CD4-positive, alpha-beta memory T cell (primary cell): ENCODE data around the gene XXYLT1. TPM values are rescaled to one million over a fixed set of nuclear protein-coding genes. Genes with fewer than 3 reads are reported as not detected.
A peak's percentile ranks its signal among the peaks of the same experiment; 100 is the strongest.

Experiments used
- CTCF ChIA-PET: fragments of 350-600 bp; sonication (Branson Sonifier 250); formaldehyde crosslinking; loops from one replicate; lab custom pipeline; 2021; ENCODE audit warnings: inconsistent platforms; ENCODE audit not compliant: partially characterized antibody; lab: Charles Lee
- POLR2A ChIA-PET: fragments of 350-600 bp; sonication (Branson Sonifier 250); formaldehyde crosslinking; loops from one replicate; lab custom pipeline; 2021; ENCODE audit not compliant: partially characterized antibody; lab: Charles Lee
- DNase-seq, 5 donors: peaks; one replicate each; pipeline versions ENCODE4 v3.0.0 to v3.0.0-alpha.2; 2020 to 2022; ENCODE audit warnings: mixed read lengths in 1 of 5
- H3K27ac ChIP-seq: one replicate; pipeline ENCODE4 v1.7.0; 2013; ENCODE audit warnings: low read depth, low read length
- H3K27me3 ChIP-seq: 2 replicates; pipeline ENCODE4 v1.7.0; 2013; ENCODE audit warnings: mild to moderate bottlenecking, low read length, moderate library complexity; ENCODE audit not compliant: insufficient read depth
- H3K36me3 ChIP-seq: 2 replicates; pipeline ENCODE4 v1.7.0; 2013; ENCODE audit warnings: mild to moderate bottlenecking, low read length, moderate library complexity; ENCODE audit not compliant: insufficient read depth
- H3K4me1 ChIP-seq: 2 replicates; pipeline ENCODE4 v1.7.0; 2013; ENCODE audit warnings: mild to moderate bottlenecking, low read length, moderate library complexity; ENCODE audit not compliant: insufficient read depth
- H3K4me3 ChIP-seq, 2 donors: one replicate each; pipeline ENCODE4 v1.7.0; 2013; ENCODE audit warnings: low read length in 2 of 2, mild to moderate bottlenecking in 1 of 2
- H3K9me3 ChIP-seq, 2 donors: one replicate each; pipeline ENCODE4 v1.7.0; 2013; ENCODE audit warnings: low read length in 2 of 2, control low read depth in 1 of 2; ENCODE audit not compliant: control insufficient read depth in 1 of 2
- H3K27ac Mint-ChIP-seq, 7 donors: one replicate each; pipeline ENCODE4 v1.8.0; 2020 to 2021; ENCODE audit warnings: mixed read lengths in 7 of 7, mild to moderate bottlenecking in 6 of 7, inconsistent platforms in 3 of 7, moderate library complexity in 3 of 7
- H3K27me3 Mint-ChIP-seq, 2 donors: one replicate each; pipeline ENCODE4 v1.8.0; 2020 to 2021; ENCODE audit warnings: mixed read lengths in 2 of 2
- H3K36me3 Mint-ChIP-seq, 2 donors: one replicate each; pipeline ENCODE4 v1.8.0; 2020 to 2021; ENCODE audit warnings: mixed read lengths in 2 of 2, inconsistent platforms in 1 of 2, mild to moderate bottlenecking in 1 of 2
- H3K4me1 Mint-ChIP-seq, 4 donors: one replicate each; pipeline ENCODE4 v1.8.0; 2020 to 2021; ENCODE audit warnings: mixed read lengths in 4 of 4, mild to moderate bottlenecking in 1 of 4
- H3K4me3 Mint-ChIP-seq, 8 donors: one replicate each; pipeline ENCODE4 v1.8.0; 2020 to 2021; ENCODE audit warnings: mixed read lengths in 8 of 8, mild to moderate bottlenecking in 7 of 8, moderate library complexity in 6 of 8, inconsistent platforms in 3 of 8
- H3K9me3 Mint-ChIP-seq, 8 donors: one replicate each; pipeline ENCODE4 v1.8.0; 2020 to 2021; ENCODE audit warnings: mixed read lengths in 8 of 8, mild to moderate bottlenecking in 5 of 8, inconsistent platforms in 3 of 8, moderate library complexity in 1 of 8
- intact Hi-C: fragments of 100-400 bp; cut with micrococcal nuclease; formaldehyde crosslinking; loops from one replicate; pipeline ENCODE4 v1.15.1; 2023
- polyA plus RNA-seq, 2 donors: library from polyadenylated mRNA; unstranded; fragments of 300-500 nt; fragmentation: Illumina TruSeq; gene quantifications; one replicate each; pipeline ENCODE4 v1.2.3, GENCODE V29; 2021
- total RNA-seq, 2 experiments: library from RNA; stranded (reverse); gene quantifications; one replicate each; pipeline ENCODE4 v1.2.3, GENCODE V29; 2021

Gene XXYLT1
- total and polyA plus RNA-seq, 4 experiments from 2014 or later = 3.9 to 6.3 (median 4.3) TPM

GRCh38 chr3:195165790-195166189 lies 105.2 kb downstream of the XXYLT1 start:
- no peaks in the 10 kb centered on the region for H3K27me3 ChIP-seq
- DNase-seq = no peak
- Mint-ChIP-seq H3K4me3 (no peak overlapping the region), H3K9me3 (no peaks in the 10 kb centered on the region), H3K27ac (peak overlapping the region in 1 of 7 donors; percentile 10), H3K4me1 (peaks cover 13 to 21% (median 19%) of the 10 kb centered on the region in 4 donors), H3K27me3 (no peaks in the 10 kb centered on the region), H3K36me3 (no peaks in the 10 kb centered on the region)
- no peaks in the 10 kb centered on the region for H3K9me3 ChIP-seq
- no peaks in the 10 kb centered on the region for H3K36me3 ChIP-seq
- no peak overlapping the region for H3K27ac ChIP-seq
- CTCF ChIA-PET = no interaction called here
- no peak overlapping the region for H3K4me3 ChIP-seq
- intact Hi-C loops = no loop called here
- peaks cover 17% of the 10 kb centered on the region for H3K4me1 ChIP-seq
- POLR2A ChIA-PET = no interaction called here

- Histone ChIP-seq H3K36me3 (no peaks in the 10 kb centered on the region), H3K4me1 (peaks cover 17% of the 10 kb centered on the region), H3K9me3 (no peaks in the 10 kb centered on the region), H3K27ac (no peak overlapping the region), H3K4me3 (no peak overlapping the region), H3K27me3 (no peaks in the 10 kb centered on the region)
- H3K36me3 Mint-ChIP-seq = no peaks in the 10 kb centered on the region
- no peak for DNase-seq
- intact Hi-C loops = no loop called here
- H3K27me3 Mint-ChIP-seq = no peaks in the 10 kb centered on the region
- ChIA-PET CTCF (no interaction called here), POLR2A (no interaction called here)
- no peak overlapping the region for H3K4me3 Mint-ChIP-seq
- H3K4me1 Mint-ChIP-seq = peaks cover 13 to 21% (median 19%) of the 10 kb centered on the region in 4 donors
- no peaks in the 10 kb centered on the region for H3K9me3 Mint-ChIP-seq
- no peak overlapping the region for H3K27ac Mint-ChIP-seq
Observed at GRCh38 chr3:195165265-195165609, 105.7 kb downstream of the XXYLT1 start.

- ChIA-PET CTCF (no interaction called here), POLR2A (no interaction called here)
- no peaks in the 10 kb centered on the region for H3K36me3 ChIP-seq
- H3K4me3 ChIP-seq = no peak overlapping the region
- H3K27ac ChIP-seq = no peak overlapping the region
- no peak for DNase-seq
- Mint-ChIP-seq H3K36me3 (no peaks in the 10 kb centered on the region), H3K27ac (peak overlapping the region in 1 of 7 donors; percentile 39), H3K4me3 (no peak overlapping the region), H3K4me1 (peaks cover 13 to 21% (median 19%) of the 10 kb centered on the region in 4 donors), H3K27me3 (no peaks in the 10 kb centered on the region), H3K9me3 (no peaks in the 10 kb centered on the region)
- peaks cover 17% of the 10 kb centered on the region for H3K4me1 ChIP-seq
- no peaks in the 10 kb centered on the region for H3K27me3 ChIP-seq
- H3K9me3 ChIP-seq = no peaks in the 10 kb centered on the region
- intact Hi-C loops = no loop called here
Observed at GRCh38 chr3:195164573-195165264, 106.2 kb downstream of the XXYLT1 start.

GRCh38 chr3:195163719-195164572 lies 107.0 kb downstream of the XXYLT1 start:
- H3K9me3 Mint-ChIP-seq = no peaks in the 10 kb centered on the region
- ChIA-PET POLR2A (no interaction called here), CTCF (no interaction called here)
- no peak overlapping the region for H3K4me3 Mint-ChIP-seq
- Histone ChIP-seq H3K4me1 (peaks cover 17% of the 10 kb centered on the region), H3K27me3 (no peaks in the 10 kb centered on the region), H3K9me3 (no peaks in the 10 kb centered on the region), H3K27ac (no peak overlapping the region), H3K36me3 (no peaks in the 10 kb centered on the region), H3K4me3 (no peak overlapping the region)
- H3K4me1 Mint-ChIP-seq = peaks cover 13 to 21% (median 19%) of the 10 kb centered on the region in 4 donors
- no peak for DNase-seq
- H3K27ac Mint-ChIP-seq = peak overlapping the region in 1 of 7 donors; percentile 39
- intact Hi-C loops = no loop called here
- no peaks in the 10 kb centered on the region for H3K27me3 Mint-ChIP-seq
- no peaks in the 10 kb centered on the region for H3K36me3 Mint-ChIP-seq

GRCh38 chr3:195162816-195163215 lies 108.1 kb downstream of the XXYLT1 start:
- Histone ChIP-seq H3K9me3 (no peaks in the 10 kb centered on the region), H3K27me3 (no peaks in the 10 kb centered on the region), H3K4me1 (peaks cover 17% of the 10 kb centered on the region), H3K27ac (no peak overlapping the region), H3K36me3 (no peaks in the 10 kb centered on the region), H3K4me3 (no peak overlapping the region)
- Mint-ChIP-seq H3K9me3 (no peaks in the 10 kb centered on the region), H3K36me3 (no peaks in the 10 kb centered on the region), H3K27ac (peak overlapping the region in 4 of 7 donors; percentile 43 to 87 (median 67)), H3K4me1 (peaks cover 13 to 21% (median 19%) of the 10 kb centered on the region in 4 donors), H3K27me3 (no peaks in the 10 kb centered on the region), H3K4me3 (peak overlapping the region in 1 of 8 donors; percentile 14)
- intact Hi-C loops = no loop called here
- ChIA-PET CTCF (no interaction called here), POLR2A (no interaction called here)
- no peak for DNase-seq

GRCh38 chr3:195162033-195162669 lies 108.8 kb downstream of the XXYLT1 start:
- peaks cover 22% of the 10 kb centered on the region for H3K4me1 ChIP-seq
- H3K27me3 Mint-ChIP-seq = no peaks in the 10 kb centered on the region
- intact Hi-C loops = no loop called here
- DNase-seq = peak in 1 of 5 donors; percentile 10
- no peaks in the 10 kb centered on the region for H3K9me3 Mint-ChIP-seq
- H3K4me3 Mint-ChIP-seq = peak overlapping the region in 1 of 8 donors; percentile 57
- H3K27me3 ChIP-seq = no peaks in the 10 kb centered on the region
- peak overlapping the region; percentile 9 to 87 (median 80) for H3K27ac Mint-ChIP-seq
- H3K27ac ChIP-seq = no peak overlapping the region
- no peaks in the 10 kb centered on the region for H3K9me3 ChIP-seq
- H3K4me3 ChIP-seq = no peak overlapping the region
- no peaks in the 10 kb centered on the region for H3K36me3 ChIP-seq
- ChIA-PET POLR2A (no interaction called here), CTCF (no interaction called here)
- H3K36me3 Mint-ChIP-seq = no peaks in the 10 kb centered on the region
- H3K4me1 Mint-ChIP-seq = peaks cover 13 to 21% (median 19%) of the 10 kb centered on the region in 4 donors

- CTCF ChIA-PET = no interaction called here
- Histone ChIP-seq H3K4me1 (peaks cover 22% of the 10 kb centered on the region), H3K27me3 (no peaks in the 10 kb centered on the region), H3K36me3 (no peaks in the 10 kb centered on the region), H3K4me3 (no peak overlapping the region), H3K9me3 (no peaks in the 10 kb centered on the region), H3K27ac (no peak overlapping the region)
- Mint-ChIP-seq H3K27me3 (no peaks in the 10 kb centered on the region), H3K4me1 (peaks cover 13 to 21% (median 19%) of the 10 kb centered on the region in 4 donors), H3K36me3 (peaks cover 2% of the 10 kb centered on the region in 2 donors), H3K9me3 (no peaks in the 10 kb centered on the region), H3K4me3 (no peak overlapping the region), H3K27ac (peak overlapping the region in 2 of 7 donors; percentile 19 to 37)
- intact Hi-C loops = no loop called here
- POLR2A ChIA-PET = no interaction called here
- no peak for DNase-seq
Observed at GRCh38 chr3:195160908-195161434, 110.0 kb downstream of the XXYLT1 start.
